GM19238 (cell line): ENCODE measurements around the gene BCL2L13.

Experiments
- DNase-seq: peaks from one replicate; pipeline ENCODE4 v3.0.0; 2011; ENCODE audit warnings: low spot score; ENCODE audit not compliant: insufficient read length

BCL2L13 gene

DNA sequence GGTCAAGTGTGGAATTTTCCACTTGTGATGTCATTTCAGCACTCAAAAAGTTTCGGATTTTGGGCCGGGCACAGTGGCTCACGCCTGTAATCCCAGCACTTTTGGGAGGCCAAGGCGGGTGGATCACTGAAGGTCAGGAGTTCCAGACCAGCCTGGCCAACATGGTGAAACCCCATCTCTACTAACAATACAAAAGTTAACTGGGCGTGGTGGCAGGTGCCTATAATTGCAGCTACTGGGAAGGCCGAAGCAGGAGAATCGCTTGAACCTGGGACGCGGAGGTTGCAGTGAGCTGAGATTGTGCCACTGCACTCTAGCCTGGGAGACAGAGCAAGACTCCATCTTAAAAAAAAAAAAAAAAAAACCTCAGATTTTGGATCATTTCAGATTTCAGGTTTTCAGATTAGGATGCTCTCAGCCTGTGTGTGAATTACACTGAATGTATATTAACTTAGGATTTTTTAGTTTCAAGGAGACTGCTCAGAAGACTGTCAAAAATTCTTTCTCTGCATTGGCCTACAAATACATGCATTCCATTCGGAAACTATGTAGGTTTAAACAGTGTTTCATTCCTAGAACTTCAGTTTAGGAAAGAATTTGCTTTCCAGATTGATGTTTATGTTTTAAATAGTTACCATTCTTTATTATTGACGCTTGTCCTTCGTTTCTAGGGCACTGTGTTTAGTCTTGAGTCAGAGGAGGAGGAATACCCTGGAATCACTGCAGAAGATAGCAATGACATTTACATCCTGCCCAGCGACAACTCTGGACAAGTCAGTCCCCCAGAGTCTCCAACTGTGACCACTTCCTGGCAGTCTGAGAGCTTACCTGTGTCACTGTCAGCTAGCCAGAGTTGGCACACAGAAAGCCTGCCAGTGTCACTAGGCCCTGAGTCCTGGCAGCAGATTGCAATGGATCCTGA lies 87.7 kb downstream of the BCL2L13 start:
- DNase-seq, result no peak

DNA sequence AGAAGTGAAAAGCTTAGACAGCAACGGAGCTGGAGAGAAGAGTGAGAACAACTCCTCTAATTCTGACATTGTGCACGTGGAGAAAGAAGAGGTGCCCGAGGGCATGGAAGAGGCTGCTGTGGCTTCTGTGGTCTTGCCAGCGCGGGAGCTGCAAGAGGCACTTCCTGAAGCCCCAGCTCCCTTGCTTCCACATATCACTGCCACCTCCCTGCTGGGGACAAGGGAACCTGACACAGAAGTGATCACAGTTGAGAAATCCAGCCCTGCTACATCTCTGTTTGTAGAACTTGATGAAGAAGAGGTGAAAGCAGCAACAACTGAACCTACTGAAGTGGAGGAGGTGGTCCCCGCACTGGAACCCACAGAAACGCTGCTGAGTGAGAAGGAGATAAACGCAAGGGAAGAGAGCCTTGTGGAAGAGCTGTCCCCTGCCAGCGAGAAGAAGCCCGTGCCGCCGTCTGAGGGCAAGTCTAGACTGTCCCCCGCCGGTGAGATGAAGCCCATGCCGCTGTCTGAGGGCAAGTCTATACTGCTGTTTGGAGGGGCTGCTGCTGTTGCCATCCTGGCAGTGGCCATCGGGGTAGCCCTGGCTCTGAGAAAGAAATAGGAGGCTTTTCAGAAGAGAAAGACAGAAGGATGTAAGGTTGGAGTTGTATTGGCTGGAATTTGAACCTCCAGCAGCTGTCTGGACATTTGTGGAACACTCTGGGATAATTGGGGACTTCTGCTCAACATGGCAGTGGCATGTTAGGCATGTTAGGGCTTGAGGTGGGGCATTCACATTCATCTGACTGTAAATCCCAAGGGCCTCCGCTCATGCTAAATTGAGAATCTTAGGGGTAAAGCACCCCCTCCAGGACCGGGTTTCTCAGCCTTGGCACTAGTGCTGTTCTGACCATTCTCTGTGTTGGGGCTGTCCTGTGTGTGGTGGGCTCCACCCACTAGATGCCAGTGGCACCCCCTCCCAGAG lies 88.7 kb downstream of the BCL2L13 start:
- DNase-seq, result no peak

DNA sequence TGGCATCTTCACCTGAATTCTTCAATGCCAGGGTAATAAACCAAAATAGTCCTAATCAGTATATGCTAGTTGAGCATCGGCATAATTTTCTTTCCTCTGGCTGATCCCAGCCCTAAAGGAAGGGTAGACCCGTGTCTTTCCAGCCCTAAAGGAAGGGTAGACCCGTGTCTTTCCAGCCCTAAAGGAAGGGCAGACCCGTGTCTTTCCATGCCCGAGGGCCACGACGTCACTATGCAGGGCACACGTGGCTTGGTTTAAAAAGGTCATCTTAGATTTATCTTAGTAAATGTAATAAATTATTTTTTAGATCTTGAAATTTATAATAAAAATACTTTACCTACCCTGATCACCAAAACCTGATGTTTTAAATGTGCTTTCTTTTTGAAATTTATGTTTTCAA lies 90.2 kb downstream of the BCL2L13 start:
- no peak for DNase-seq

DNA sequence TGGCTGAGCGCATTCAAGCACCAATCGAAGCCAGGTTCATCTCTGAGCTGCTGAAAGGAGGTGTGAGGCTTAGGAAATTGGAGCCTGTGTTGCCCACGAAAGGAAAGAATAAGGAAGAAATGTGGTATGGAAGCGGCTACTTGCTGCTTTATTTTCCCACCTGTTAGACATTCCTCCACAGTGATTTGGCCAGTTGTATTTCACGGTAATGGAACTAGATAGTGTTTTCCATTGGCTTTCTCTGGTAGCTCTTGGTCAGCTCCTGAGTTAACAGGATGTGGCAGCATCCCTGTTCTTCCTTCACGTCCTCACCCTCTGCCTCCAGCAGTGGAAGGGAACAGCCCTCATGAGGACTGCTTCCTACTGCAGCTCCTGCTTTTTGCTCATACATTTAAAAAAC lies 91.0 kb downstream of the BCL2L13 start:
- DNase-seq, result no peak

DNA sequence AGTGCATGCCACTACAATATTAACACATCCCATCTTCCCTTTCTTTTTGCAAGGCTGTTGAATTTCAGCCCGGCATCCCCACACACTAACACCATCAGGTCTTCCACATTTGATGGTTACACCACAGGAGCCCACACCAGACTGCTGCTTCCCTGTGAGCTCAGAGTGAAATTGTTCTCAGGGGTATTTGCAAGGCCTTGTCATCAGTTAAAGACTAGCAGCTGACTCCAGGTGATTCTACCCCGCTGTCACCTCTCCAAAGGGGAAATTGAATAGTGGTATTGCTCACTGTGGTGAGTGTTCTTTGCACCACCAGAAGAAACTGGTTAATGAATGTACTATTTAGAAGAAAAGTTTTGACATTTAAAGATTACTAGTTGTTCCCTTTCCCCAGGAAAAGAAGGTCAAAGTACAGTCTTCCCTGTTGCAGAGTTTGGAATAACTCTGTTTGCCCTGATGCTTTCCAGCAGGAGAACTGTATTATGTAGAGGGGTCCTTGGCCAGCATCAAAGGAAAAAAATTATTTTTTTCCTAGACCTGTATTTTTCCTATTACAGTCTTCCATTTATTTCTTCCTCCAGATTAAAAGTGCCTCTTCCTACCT lies 93.8 kb downstream of the BCL2L13 start:
- no peak for DNase-seq

DNA sequence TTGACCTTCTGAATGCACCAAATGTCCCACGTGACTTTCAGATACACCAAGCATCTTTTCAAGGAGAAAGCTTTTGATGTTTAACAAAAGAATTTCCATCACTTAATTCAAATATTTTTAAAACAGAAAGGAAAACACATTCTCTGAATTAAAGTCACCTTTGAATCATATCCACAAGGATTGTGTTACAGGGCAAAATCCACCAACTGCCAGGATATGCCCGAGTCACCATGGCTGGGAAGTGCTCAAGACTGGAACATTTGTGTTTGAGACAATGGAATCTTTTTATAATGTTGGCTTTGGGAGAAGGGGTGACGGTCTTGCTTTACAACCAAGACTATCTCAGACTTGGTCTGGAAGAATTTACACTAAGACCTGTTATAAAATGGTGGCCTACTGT lies 94.9 kb downstream of the BCL2L13 start:
- no peak for DNase-seq

DNA sequence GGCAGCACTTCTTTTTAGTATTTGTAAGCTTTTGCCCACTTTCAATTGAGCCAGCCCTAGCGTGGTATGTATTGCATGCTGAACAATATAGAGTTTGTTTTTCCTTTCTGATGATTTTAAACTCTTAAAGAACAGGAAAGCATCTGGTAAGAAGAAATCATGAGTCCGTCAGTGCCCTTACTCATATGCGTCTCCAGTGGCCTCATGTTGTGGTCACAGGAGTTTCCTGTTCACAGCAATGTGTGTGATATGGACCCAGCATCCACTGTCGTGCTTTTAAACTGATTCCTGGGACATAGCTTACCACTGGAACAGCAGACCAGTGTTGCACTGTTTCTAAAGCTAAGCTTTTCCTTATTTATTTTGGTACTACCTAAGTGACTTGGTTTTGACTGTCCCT lies 95.6 kb downstream of the BCL2L13 start:
- no peak for DNase-seq

DNA sequence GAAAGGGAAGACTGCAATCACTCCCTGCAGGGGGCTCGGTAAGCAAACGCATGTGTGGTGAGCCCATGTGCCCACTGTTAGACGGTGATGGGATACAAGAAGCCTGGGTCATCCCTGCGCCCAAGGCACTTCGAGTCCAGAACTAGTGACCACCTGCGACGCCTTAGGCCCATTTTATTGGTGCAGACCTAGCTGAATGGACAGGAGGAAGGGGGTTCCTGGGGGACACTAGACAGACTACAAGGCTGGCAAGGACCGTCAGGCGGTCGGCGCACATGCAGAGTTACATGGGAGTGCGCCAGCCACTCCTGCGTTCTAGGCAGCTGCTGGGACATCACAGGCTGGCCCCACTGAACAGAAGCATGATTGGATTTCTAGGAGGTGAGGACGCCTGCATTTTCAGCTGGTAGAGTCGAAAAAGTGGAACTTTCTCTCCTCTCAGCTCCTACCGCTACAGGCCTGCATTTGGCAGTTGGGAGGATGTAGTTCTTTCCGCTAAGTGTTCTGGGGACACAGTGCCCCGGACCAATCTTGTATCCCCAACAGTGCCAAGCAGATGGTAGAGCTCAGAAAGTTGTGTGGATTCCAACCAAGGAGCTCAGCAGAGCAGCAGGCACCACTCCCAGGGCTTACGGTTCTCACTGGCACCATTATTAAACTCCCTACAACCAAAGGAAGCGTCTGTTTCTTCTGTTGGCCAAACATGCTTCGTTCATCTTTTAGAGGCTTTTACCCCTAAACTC lies 100.0 kb downstream of the BCL2L13 start:
- no peak for DNase-seq

DNA sequence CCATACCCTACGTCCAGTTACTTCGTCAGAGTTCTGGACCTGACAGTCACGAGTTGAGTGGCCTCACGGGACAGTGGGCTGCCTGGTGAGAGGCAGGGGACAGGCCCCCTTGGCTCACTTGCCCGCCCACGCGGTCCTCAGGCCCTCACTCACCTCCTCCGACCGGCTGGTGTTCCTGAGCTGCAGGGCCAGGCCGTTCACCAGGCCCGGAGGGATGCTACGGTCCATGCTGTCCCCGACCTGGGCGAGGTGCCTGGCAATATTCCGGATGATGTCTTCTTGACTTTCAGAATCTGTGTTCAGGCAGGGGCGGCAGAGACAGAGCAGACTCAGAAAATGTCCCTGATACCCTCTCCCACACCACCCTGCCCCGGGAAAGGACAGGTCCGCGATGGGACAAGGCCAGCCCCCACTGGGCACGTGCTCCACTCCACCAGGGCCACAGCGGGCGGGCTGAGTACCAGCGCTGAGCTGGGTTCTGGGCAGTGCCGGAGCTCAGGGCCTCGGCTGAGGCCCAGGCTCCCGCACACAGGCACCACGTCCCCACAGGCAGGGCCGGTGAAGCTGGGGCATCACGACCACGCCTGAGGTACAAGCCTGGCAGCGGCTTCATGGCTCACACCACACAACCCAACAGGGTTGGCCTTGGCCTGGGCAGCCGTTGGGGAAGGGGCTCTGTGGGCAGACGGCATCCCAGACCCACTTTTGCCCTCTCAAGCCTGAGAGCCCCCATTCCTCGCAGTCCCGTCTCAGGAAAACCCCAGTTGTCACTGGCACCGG lies 100.8 kb downstream of the BCL2L13 start:
- no peak for DNase-seq

DNA sequence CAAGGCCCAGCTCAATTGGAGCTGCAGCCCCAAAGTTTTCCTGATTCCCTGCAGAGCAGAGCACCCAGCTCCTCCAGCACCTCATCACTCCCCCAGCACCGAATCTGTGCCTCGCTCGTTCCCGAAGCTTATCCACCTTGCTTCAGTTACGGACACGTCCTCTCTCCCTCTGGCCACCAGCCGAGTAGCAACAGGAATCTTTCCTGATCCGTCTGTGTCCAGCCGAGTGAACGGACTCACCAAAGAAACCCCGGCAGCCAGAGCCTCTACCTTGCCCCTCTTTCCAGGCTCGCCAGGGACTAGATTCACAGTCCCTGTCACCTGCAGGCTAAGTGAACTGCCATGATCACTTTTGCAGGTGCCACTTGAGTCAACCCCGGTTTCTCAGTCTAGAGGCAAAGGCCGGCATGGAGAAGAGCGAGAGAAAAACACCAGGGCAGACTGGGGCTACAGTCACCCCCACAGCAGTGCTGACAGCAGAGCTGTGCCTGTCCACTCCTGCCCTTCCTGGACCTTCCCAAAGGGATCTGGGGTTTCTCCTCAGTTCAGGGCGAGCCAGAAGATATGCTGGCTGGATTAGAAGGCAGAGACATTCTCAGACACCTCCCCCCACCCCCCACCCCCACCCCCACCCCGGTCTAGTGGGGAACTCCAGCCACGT lies 103.4 kb downstream of the BCL2L13 start:
- no peak for DNase-seq

DNA sequence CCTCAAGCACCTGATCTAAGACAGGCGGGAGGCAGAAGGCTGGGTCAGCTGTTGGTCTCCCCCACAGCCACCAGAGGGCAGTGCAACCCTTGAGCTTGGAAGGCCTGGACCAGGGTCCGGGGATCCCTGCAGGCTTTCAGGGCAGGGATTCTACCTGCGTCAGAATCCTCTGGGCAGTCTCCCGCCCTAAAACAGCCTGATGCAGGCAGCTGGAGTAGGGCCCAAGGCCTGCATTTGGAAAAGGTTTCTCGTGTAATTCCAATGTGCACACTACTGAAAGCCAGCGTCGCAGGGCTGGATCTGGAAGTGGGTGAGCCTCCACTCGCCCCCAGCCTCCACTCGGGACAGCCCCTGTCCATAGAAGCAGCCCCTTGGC lies 104.0 kb downstream of the BCL2L13 start:
- DNase-seq, result peak; percentile 88

DNA sequence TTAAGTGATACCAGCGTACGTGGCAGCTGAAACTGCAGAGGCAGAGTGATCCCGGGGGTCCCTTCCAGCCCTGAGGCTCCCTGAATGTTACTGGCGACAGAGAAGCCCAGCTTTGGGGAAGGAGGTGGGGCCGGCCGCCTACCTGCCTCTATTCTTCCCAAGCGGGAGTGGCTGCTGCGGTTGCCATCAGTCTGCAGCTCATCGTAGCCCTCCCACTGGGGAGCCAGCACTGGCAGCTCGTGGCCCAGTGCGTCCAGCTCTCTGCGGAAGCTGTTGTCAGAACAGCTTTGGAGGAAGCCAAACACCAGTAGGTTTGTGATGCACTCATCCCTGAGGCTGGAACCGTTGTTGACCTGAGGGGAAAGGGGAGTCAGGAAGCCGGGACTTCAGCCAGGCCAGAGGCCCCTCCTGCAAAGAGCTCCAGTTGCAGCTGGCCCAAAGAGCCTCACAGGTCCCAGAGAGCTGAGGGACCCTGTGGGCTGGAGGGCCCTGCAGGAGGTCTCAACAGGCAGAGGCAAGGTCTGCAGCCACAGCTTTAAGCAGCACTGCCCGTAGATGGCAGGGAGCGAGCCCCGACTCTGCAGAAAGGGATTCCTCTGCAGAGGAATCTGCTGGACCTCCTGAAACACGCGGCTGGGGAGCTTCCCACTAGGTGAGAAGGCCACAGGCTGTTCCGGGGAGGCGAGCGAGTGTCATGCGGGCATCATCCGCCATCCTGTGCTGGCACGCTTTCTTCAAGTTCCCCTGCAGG lies 105.3 kb downstream of the BCL2L13 start:
- no peak for DNase-seq

DNA sequence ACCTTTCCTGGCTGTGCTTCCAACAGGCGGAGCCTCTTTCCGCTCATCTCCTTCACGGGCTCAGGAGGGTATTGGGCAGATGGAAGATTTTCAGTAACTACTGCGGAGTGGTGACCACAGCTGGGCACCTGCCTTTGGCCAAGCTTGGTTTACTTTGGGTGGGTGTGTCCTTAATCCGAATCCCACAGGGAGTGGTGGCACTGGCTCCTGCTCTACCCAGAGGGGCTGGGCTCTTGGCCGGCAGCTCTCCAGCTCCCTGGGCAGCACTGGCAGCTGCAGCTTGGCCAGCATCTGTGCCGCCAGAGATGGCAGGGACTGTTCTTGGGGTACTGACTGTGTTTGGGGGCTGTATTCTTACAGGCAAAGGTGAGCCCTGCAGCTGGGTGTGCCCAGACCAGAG lies 105.9 kb downstream of the BCL2L13 start:
- DNase-seq, result no peak

DNA sequence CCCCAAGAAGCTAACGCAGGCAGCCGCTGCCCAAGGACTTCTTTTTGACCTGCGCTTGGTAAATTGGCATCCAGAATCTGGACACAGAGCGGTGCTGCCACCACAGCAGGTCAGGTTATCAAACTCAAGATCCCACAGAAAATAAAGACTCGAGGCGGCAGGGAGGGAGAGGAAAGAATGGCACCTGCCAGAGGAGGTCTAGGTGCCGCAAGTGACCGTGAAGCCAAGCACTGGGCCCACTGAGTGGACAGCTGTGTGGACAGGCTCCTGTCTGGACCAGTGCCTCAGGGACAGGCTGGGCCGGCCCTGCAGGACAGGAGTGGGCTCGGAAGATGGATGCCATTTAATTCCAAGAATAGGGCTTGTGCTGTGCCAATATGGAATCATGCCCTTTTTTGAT lies 108.4 kb downstream of the BCL2L13 start:
- no peak for DNase-seq

DNA sequence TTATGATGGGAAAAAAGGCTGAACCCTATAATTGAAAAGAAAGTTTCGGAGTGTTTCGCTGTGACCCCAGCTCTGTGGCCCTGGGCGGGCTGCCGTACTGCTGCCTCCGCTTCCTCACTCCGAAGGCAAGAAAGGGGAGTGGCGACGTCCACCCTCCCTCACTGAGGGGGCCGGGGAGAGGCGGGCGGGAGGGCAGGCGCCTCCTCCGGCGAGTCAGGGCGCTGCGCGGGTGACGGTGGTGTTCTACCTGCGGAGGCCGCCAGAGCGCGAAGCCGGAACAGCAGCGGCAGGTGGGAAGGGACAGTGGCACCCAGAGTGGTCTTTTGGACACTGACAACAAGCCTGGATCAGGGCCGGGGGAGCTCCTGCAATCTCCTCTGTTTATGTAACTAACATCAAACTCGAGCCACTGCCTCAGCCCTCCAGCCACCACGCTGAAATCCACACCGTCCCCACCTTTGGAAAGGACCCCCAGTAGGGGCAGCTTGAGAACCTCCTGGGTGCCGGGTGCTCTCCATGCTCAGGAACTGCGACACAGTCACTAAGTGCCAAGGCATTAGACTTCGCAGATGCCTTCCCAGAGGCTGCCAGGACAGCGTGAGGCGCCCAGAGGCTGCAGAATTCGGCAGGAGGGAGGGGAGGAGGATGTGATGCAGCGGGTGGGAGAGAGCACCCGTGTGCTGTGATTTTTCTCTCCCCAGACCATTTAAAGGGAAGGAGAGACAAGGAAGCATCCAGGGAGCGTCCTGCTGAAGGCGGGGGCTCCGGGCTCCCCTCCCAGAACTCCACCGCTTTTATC lies 110.2 kb downstream of the BCL2L13 start:
- DNase-seq, result no peak

DNA sequence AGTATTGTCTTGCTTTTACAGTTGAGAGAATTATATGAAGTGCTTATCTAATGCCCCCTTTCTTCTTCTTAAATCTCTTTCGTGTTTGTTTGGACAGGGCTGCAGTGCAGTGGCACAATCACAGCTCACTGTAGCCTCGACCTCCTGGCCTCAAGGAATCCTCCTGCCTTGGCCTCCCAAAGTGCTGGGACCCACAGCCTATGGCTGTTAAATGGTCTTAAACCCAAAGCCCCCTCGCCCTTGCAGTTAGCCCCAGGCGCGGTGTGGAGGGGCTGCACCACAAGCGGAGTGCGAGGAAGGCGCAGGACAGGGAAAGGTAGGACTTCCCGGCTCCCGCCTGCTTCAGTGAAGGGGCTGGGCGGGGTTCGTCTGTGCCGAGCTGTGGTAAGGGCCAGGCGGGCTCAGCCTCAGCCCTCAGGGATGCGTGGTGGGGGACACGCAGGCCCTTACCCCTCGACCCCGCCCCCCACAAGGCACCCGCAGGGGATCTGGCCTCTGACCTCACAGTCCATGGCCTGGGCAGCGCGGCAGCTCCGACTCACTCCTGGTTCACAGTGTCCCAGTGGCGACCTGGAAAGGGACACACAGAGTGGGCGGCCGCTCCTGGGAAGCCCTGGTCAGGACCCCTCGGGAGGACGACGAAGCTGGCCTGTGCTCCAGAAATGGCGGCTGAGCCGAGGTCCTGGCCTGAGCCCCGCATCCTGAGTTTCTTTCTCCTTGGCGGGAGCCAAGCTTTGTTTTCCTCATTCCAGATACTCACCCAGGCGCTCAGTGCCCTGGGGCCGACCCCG lies 111.2 kb downstream of the BCL2L13 start:
- no peak for DNase-seq

DNA sequence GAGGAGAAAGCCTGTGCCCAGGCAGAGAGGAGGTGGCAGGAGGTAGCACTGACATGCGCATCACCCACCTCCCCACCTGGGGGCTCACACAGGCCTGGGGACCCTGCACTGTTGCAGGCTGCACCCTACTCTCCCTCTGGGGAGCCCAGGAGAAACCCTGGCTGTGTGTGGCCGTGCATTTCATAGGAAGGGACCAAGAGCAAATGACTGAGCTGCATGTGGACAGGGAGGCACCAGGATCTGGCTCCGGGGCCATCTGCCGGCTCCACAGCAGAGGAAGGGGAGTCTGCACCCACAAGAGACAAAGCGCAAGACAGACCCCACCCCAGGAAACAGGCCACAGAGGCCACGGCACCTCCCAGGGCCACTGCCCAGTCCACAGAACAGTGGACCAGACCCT lies 113.0 kb downstream of the BCL2L13 start:
- no peak for DNase-seq
